ENCODE measurements around the gene ENTPD6. TPM values are rescaled to one million over a fixed set of nuclear protein-coding genes. Genes with fewer than 3 reads are reported as not detected.

ENTPD6 gene
- total and polyA plus RNA-seq, 2 of the 4 experiments (the other 2 are of a cell fraction) = 61.1 to 98.6 TPM

DNA sequence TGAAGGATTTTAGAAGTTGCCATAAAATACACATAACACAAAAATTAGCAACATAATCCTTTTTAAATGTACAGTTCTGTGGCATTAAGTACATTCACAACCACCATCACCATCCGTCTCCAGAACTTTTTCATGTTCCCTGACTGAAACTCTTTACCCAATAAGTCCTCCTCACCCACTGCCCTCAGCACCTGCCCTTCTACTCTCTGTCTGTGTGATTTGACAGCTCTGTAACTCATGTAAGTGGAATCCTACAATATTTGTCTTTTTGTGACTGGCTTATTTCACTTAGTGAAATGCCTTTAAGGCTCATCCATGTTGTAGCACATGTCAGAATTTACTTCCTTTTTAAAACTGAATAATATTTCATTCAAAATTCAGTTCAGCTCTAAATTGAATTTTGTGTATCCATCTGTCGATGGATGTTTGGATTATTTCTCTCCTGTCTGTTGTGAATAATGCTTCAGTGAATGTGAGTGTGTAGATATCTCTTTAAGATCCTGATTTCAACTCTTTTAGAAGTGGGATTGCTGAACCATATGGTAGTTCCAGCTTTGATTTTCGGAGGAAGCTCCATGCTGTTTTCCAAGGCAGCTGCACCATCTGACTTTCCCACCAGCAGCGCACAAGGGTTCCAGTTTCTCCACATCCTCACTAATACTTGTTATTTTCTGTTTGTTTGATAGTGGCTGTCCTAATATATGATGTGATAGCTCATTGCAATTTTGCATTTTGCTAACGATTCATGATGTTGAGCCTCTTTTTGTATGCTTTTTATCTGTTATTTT lies 4.2 kb downstream of the ENTPD6 start (continued):
- TF ChIP-seq FOS (IDR thresholded peaks at IDR 0.05; ENCODE audit: low read depth, low read length) = no peak

DNA sequence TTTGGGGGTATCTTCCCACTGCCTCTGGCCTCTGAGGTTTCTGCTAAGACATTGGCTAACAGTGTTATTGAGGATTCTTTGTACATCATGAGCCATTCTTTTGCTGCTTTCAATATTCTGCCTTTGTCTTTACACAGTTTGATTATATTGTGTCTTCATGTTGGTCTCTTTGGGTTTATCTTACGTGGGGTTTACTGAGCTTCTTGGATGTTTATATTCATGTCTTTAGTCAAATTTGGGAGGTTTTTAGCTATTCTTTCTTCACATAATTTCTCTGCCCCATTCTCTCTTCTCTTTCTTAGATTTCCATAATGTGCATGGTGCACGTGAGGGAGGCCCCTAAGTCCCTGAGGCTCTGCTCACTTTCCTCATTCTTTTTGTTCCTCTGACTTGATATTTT lies 7.6 kb downstream of the ENTPD6 start:
- Histone ChIP-seq H3K4ac (ENCODE audit: low read depth, low read length) (no peak overlapping the region), H3K36me3 (ENCODE audit: control insufficient read depth, insufficient read depth, low read length) (no peaks in the 10 kb centered on the region), H3K9me1 (ENCODE audit: insufficient read depth, low read length) (peaks cover 17% of the 10 kb centered on the region; the same call in 1 of the 2 replicates), H4K20me1 (ENCODE audit: insufficient read depth, low read length) (peaks cover 16% of the 10 kb centered on the region), H2BK5ac (ENCODE audit: low read depth, low read length, poor library complexity, severe bottlenecking) (no peak overlapping the region), H3K9me3 (ENCODE audit: control insufficient read depth, insufficient read depth, low read length) (no peaks in the 10 kb centered on the region), H2AK9ac (replicated peaks; ENCODE audit: low read depth, low read length, poor library complexity) (no peak overlapping the region), H4K8ac (ENCODE audit: low read depth in 2 of 2, low read length in 2 of 2) (no peak overlapping the region), H3K23ac (ENCODE audit: low read depth, low read length) (no peak overlapping the region), H2BK15ac (ENCODE audit: low read depth, low read length) (no peak overlapping the region), H2AK5ac (ENCODE audit: low read depth, low read length) (no peak overlapping the region), H3K79me1 (ENCODE audit: low read depth in 1 of 2, low read length in 2 of 2) (peaks cover 38 to 71% of the 10 kb centered on the region in 2 experiments), H3K9ac (ENCODE audit: low read depth, low read length) (no peak overlapping the region), H4K91ac (ENCODE audit: insufficient read depth, low read depth, low read length) (no peak overlapping the region), H3K4me3 (ENCODE audit: insufficient read depth, low read depth, low read length) (no peak overlapping the region), H2AFZ (replicated peaks; ENCODE audit: low read length, poor library complexity) (no peak overlapping the region), H2BK120ac (ENCODE audit: low read depth, low read length) (no peak overlapping the region), H2BK20ac (ENCODE audit: low read depth, low read length) (no peak overlapping the region), H3K27me3 (ENCODE audit: control insufficient read depth, insufficient read depth, low read length) (no peaks in the 10 kb centered on the region), H3K18ac (ENCODE audit: low read depth, low read length) (no peak overlapping the region), H4K5ac (ENCODE audit: low read depth, low read length) (no peak overlapping the region), H3K4me1 (ENCODE audit: control insufficient read depth, insufficient read depth, low read length) (peaks cover 5% of the 10 kb centered on the region; the same call in 1 of the 2 replicates), H3K4me2 (ENCODE audit: low read depth, low read length) (no peak overlapping the region), H3K56ac (ENCODE audit: extremely low read depth, insufficient read depth, low read length) (no peak overlapping the region), H3K27ac (ENCODE audit: insufficient read depth, low read length) (no peak overlapping the region), H3K14ac (replicated peaks; ENCODE audit: low read depth, low read length) (no peak overlapping the region)
- dilution Hi-C loops (cut with HindIII; ENCODE audit: low sequenced_read_pairs, unreplicated experiment) = no loop called here
- in situ Hi-C loops (cut with MboI; ENCODE audit: low sequenced_read_pairs) = no loop called here
- DNase-seq (no peak), ATAC-seq (ENCODE audit: low read depth) (no peak)
- CTCF ChIA-PET = no interaction called here
- intact Hi-C loops (cut with micrococcal nuclease) = loop anchor here (5.0 kb wide), 1 partner anchor 194 kb away; no protein-coding TSS in a partner anchor
- WGBS, 2 experiments (ENCODE audit: extremely low coverage in 2 of 2, insufficient read length in 1 of 2) = no CpG with 5 or more reads among the region's 2 CpGs
- no TSS peak for BruUV-seq (replicated peaks)
- POLR2A ChIA-PET (ENCODE audit: unreplicated experiment) = no interaction called here
- TF ChIP-seq BHLHE40 (IDR thresholded peaks at IDR 0.05; ENCODE audit: low read depth, low read length) = no peak
- TF ChIP-seq POLR2A (IDR thresholded peaks at IDR 0.05; ENCODE audit: low read depth, low read length) = no peak
- no peak for TF ChIP-seq MAFK (IDR thresholded peaks at IDR 0.05; ENCODE audit: low read depth, low read length)
- TF ChIP-seq CEBPB (IDR thresholded peaks at IDR 0.05; ENCODE audit: low read depth, low read length) = no peak
- TF ChIP-seq, protein P1, sequence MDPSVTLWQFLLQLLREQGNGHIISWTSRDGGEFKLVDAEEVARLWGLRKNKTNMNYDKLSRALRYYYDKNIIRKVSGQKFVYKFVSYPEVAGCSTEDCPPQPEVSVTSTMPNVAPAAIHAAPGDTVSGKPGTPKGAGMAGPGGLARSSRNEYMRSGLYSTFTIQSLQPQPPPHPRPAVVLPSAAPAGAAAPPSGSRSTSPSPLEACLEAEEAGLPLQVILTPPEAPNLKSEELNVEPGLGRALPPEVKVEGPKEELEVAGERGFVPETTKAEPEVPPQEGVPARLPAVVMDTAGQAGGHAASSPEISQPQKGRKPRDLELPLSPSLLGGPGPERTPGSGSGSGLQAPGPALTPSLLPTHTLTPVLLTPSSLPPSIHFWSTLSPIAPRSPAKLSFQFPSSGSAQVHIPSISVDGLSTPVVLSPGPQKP (IDR thresholded peaks at IDR 0.05; ENCODE audit: borderline replicate concordance, low read depth, low read length) = no peak
- TF ChIP-seq MXI1 (IDR thresholded peaks at IDR 0.05; ENCODE audit: borderline replicate concordance, low read depth, low read length) = no peak
- TF ChIP-seq, protein P2, sequence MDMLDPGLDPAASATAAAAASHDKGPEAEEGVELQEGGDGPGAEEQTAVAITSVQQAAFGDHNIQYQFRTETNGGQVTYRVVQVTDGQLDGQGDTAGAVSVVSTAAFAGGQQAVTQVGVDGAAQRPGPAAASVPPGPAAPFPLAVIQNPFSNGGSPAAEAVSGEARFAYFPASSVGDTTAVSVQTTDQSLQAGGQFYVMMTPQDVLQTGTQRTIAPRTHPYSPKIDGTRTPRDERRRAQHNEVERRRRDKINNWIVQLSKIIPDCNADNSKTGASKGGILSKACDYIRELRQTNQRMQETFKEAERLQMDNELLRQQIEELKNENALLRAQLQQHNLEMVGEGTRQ (IDR thresholded peaks at IDR 0.05; ENCODE audit: low read depth, low read length) = no peak
- no peak for TF ChIP-seq NFE2L2 (IDR thresholded peaks at IDR 0.05; ENCODE audit: low read depth, low read length)
- no peak for TF ChIP-seq FOS (IDR thresholded peaks at IDR 0.05; ENCODE audit: low read depth, low read length)
- no peak for TF ChIP-seq RFX5 (IDR thresholded peaks at IDR 0.05; ENCODE audit: low read depth, low read length)
- no peak for TF ChIP-seq RAD21 (IDR thresholded peaks at IDR 0.05; ENCODE audit: low read length)
- TF ChIP-seq, protein P3, sequence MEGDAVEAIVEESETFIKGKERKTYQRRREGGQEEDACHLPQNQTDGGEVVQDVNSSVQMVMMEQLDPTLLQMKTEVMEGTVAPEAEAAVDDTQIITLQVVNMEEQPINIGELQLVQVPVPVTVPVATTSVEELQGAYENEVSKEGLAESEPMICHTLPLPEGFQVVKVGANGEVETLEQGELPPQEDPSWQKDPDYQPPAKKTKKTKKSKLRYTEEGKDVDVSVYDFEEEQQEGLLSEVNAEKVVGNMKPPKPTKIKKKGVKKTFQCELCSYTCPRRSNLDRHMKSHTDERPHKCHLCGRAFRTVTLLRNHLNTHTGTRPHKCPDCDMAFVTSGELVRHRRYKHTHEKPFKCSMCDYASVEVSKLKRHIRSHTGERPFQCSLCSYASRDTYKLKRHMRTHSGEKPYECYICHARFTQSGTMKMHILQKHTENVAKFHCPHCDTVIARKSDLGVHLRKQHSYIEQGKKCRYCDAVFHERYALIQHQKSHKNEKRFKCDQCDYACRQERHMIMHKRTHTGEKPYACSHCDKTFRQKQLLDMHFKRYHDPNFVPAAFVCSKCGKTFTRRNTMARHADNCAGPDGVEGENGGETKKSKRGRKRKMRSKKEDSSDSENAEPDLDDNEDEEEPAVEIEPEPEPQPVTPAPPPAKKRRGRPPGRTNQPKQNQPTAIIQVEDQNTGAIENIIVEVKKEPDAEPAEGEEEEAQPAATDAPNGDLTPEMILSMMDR (conservative IDR thresholded peaks at IDR 0.05; ENCODE audit: low read depth, low read length) = no peak
- no peak for TF ChIP-seq SMC3 (IDR thresholded peaks at IDR 0.05; ENCODE audit: low read depth, low read length)

Data from IMR-90 (cell line).